ENCODE measurements around the gene BHLHE23.

DNA sequence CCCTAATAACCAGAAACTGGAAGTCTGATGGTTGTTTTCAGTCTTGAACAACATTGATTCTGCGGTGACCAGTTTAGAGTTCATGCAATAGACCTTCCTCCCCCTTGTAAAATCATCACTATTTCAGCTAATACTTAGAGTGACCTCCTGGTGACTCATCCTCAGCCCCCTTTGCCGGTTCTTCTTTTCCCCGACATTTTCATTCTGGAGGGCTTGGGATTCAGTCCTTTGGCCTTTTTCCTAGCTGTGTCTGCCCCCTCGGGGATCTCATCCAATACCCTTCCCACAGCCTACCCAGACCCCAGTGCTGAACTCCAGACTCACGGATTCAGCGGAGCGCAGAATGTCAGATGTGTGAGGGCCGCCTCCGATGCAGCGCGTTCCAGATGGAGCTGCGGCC, 7.5 kb upstream of the BHLHE23 start:
- TF ChIP-seq RCOR1 (IDR thresholded peaks at IDR 0.05; ENCODE audit: low read length) (no peak), EP300 (IDR thresholded peaks at IDR 0.05; ENCODE audit: borderline replicate concordance in 1 of 2, low read depth in 1 of 2, low read length in 1 of 2) (no peak), POLR2AphosphoS5 (IDR thresholded peaks at IDR 0.05; ENCODE audit: low read depth, low read length) (no peak), GATA2 (CRISPR knock-in tag; IDR thresholded peaks at IDR 0.05) (no peak), RAD21 (IDR thresholded peaks at IDR 0.05; ENCODE audit: low read length) (no peak), NRF1 (IDR thresholded peaks at IDR 0.05; ENCODE audit: low read depth, low read length) (no peak), MAX (IDR thresholded peaks at IDR 0.05; ENCODE audit: low read depth) (no peak)
- TF ChIP-seq, protein P1, sequence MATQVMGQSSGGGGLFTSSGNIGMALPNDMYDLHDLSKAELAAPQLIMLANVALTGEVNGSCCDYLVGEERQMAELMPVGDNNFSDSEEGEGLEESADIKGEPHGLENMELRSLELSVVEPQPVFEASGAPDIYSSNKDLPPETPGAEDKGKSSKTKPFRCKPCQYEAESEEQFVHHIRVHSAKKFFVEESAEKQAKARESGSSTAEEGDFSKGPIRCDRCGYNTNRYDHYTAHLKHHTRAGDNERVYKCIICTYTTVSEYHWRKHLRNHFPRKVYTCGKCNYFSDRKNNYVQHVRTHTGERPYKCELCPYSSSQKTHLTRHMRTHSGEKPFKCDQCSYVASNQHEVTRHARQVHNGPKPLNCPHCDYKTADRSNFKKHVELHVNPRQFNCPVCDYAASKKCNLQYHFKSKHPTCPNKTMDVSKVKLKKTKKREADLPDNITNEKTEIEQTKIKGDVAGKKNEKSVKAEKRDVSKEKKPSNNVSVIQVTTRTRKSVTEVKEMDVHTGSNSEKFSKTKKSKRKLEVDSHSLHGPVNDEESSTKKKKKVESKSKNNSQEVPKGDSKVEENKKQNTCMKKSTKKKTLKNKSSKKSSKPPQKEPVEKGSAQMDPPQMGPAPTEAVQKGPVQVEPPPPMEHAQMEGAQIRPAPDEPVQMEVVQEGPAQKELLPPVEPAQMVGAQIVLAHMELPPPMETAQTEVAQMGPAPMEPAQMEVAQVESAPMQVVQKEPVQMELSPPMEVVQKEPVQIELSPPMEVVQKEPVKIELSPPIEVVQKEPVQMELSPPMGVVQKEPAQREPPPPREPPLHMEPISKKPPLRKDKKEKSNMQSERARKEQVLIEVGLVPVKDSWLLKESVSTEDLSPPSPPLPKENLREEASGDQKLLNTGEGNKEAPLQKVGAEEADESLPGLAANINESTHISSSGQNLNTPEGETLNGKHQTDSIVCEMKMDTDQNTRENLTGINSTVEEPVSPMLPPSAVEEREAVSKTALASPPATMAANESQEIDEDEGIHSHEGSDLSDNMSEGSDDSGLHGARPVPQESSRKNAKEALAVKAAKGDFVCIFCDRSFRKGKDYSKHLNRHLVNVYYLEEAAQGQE (IDR thresholded peaks at IDR 0.05; ENCODE audit: low read depth, low read length), result no peak
- TF ChIP-seq, protein P2, sequence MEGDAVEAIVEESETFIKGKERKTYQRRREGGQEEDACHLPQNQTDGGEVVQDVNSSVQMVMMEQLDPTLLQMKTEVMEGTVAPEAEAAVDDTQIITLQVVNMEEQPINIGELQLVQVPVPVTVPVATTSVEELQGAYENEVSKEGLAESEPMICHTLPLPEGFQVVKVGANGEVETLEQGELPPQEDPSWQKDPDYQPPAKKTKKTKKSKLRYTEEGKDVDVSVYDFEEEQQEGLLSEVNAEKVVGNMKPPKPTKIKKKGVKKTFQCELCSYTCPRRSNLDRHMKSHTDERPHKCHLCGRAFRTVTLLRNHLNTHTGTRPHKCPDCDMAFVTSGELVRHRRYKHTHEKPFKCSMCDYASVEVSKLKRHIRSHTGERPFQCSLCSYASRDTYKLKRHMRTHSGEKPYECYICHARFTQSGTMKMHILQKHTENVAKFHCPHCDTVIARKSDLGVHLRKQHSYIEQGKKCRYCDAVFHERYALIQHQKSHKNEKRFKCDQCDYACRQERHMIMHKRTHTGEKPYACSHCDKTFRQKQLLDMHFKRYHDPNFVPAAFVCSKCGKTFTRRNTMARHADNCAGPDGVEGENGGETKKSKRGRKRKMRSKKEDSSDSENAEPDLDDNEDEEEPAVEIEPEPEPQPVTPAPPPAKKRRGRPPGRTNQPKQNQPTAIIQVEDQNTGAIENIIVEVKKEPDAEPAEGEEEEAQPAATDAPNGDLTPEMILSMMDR (IDR thresholded peaks at IDR 0.05), result no peak
- TF ChIP-seq, protein P3, sequence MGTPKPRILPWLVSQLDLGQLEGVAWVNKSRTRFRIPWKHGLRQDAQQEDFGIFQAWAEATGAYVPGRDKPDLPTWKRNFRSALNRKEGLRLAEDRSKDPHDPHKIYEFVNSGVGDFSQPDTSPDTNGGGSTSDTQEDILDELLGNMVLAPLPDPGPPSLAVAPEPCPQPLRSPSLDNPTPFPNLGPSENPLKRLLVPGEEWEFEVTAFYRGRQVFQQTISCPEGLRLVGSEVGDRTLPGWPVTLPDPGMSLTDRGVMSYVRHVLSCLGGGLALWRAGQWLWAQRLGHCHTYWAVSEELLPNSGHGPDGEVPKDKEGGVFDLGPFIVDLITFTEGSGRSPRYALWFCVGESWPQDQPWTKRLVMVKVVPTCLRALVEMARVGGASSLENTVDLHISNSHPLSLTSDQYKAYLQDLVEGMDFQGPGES (IDR thresholded peaks at IDR 0.05; ENCODE audit: low read depth, low read length), result no peak

Data from SK-N-SH (cell line).